Astrocyte (in vitro differentiated cells and primary cell): Measurements from ENCODE around the gene TPH2. TPM values are rescaled to one million over a fixed set of nuclear protein-coding genes. Genes with fewer than 3 reads are reported as not detected.

Experiments
- DNase-seq: peaks from one replicate; pipeline ENCODE4 v3.0.0-alpha.2; 2010; ENCODE audit warnings: low read depth
- FAIRE-seq: peaks from 2 replicates; lab custom pipeline; 2011; peaks lifted over from hg19 to GRCh38; lab: Jason Lieb, UNC
- H2AFZ ChIP-seq: 2 replicates; pipeline ENCODE4 v1.6.0; 2012; ENCODE audit warnings: low read depth, low read length, inconsistent platforms
- H3K27ac ChIP-seq: 2 replicates; pipeline ENCODE4 v1.5.1; 2011; ENCODE audit warnings: low read depth, low read length, inconsistent platforms
- H3K27me3 ChIP-seq: 2 replicates; pipeline ENCODE4 v1.6.0; 2011; ENCODE audit warnings: low read length, inconsistent platforms; ENCODE audit not compliant: insufficient read depth
- H3K36me3 ChIP-seq: 2 replicates; pipeline ENCODE4 v1.5.1; 2011; ENCODE audit warnings: low read length, inconsistent platforms; ENCODE audit not compliant: insufficient read depth
- H3K4me1 ChIP-seq: 2 replicates; pipeline ENCODE4 v1.5.1; 2011; ENCODE audit warnings: low read length, inconsistent platforms; ENCODE audit not compliant: insufficient read depth
- H3K4me2 ChIP-seq: 2 replicates; pipeline ENCODE4 v1.6.0; 2012; ENCODE audit warnings: low read length, inconsistent platforms
- H3K4me3 ChIP-seq: 2 replicates; pipeline ENCODE4 v1.5.1; 2011; ENCODE audit warnings: low read depth, mild to moderate bottlenecking, low read length, inconsistent platforms; ENCODE audit not compliant: insufficient read depth
- H3K79me2 ChIP-seq: 2 replicates; pipeline ENCODE4 v1.6.0; 2012; ENCODE audit warnings: mild to moderate bottlenecking, low read length, inconsistent platforms; ENCODE audit not compliant: insufficient read depth
- H3K9ac ChIP-seq: 2 replicates; pipeline ENCODE4 v1.6.0; 2012; ENCODE audit warnings: mild to moderate bottlenecking, low read length, inconsistent platforms
- H3K9me3 ChIP-seq: 2 replicates; pipeline ENCODE4 v1.5.1; 2012; ENCODE audit warnings: low read depth, mild to moderate bottlenecking, low read length, inconsistent platforms; ENCODE audit not compliant: insufficient read depth
- H4K20me1 ChIP-seq: 2 replicates; pipeline ENCODE4 v1.6.0; 2012; ENCODE audit warnings: low read length, inconsistent platforms; ENCODE audit not compliant: insufficient read depth
- H3K27ac Mint-ChIP-seq: one replicate; pipeline ENCODE4 v1.8.0; 2021; ENCODE audit warnings: mild to moderate bottlenecking, mixed read lengths; ENCODE audit not compliant: unreplicated experiment
- H3K27me3 Mint-ChIP-seq: one replicate; pipeline ENCODE4 v1.8.0; 2021; ENCODE audit warnings: low read depth, mixed read lengths; ENCODE audit not compliant: unreplicated experiment
- H3K36me3 Mint-ChIP-seq: one replicate; pipeline ENCODE4 v1.8.0; 2021; ENCODE audit warnings: low read depth, mixed read lengths; ENCODE audit not compliant: unreplicated experiment
- H3K4me1 Mint-ChIP-seq: one replicate; pipeline ENCODE4 v1.8.0; 2021; ENCODE audit warnings: low read depth, mixed read lengths; ENCODE audit not compliant: unreplicated experiment
- H3K4me3 Mint-ChIP-seq: one replicate; pipeline ENCODE4 v1.8.0; 2021; ENCODE audit warnings: mild to moderate bottlenecking, moderate library complexity, mixed read lengths; ENCODE audit not compliant: unreplicated experiment
- H3K9me3 Mint-ChIP-seq: one replicate; pipeline ENCODE4 v1.8.0; 2021; ENCODE audit warnings: mild to moderate bottlenecking, mixed read lengths; ENCODE audit not compliant: unreplicated experiment
- EZH2 ChIP-seq: IDR thresholded peaks from 2 replicates; pipeline ENCODE4 v1.6.1; 2012; ENCODE audit warnings: mild to moderate bottlenecking, low read length, inconsistent platforms; ENCODE audit not compliant: insufficient read depth
- total RNA-seq: library from RNA; stranded (reverse); gene quantifications from 2 replicates; pipeline ENCODE4 v1.2.1, GENCODE V29; 2021
- TF ChIP-seq, protein P1 (sequence below): IDR thresholded peaks from 2 replicates; pipeline ENCODE4 v1.5.1; 2011; ENCODE audit warnings: low read depth, mild to moderate bottlenecking, inconsistent platforms, low read length, moderate library complexity; ENCODE audit not compliant: insufficient read depth

TPH2 gene
- total RNA-seq, 1 donor from 2014 or later: 0.30 TPM

- H3K4me1 ChIP-seq: no peaks in the 10 kb centered on the region
- no peak overlapping the region for H2AFZ ChIP-seq
- H3K36me3 Mint-ChIP-seq: no peaks in the 10 kb centered on the region
- H3K4me2 ChIP-seq: no peak overlapping the region
- H3K9me3 ChIP-seq: no peaks in the 10 kb centered on the region
- TF ChIP-seq, protein P1, sequence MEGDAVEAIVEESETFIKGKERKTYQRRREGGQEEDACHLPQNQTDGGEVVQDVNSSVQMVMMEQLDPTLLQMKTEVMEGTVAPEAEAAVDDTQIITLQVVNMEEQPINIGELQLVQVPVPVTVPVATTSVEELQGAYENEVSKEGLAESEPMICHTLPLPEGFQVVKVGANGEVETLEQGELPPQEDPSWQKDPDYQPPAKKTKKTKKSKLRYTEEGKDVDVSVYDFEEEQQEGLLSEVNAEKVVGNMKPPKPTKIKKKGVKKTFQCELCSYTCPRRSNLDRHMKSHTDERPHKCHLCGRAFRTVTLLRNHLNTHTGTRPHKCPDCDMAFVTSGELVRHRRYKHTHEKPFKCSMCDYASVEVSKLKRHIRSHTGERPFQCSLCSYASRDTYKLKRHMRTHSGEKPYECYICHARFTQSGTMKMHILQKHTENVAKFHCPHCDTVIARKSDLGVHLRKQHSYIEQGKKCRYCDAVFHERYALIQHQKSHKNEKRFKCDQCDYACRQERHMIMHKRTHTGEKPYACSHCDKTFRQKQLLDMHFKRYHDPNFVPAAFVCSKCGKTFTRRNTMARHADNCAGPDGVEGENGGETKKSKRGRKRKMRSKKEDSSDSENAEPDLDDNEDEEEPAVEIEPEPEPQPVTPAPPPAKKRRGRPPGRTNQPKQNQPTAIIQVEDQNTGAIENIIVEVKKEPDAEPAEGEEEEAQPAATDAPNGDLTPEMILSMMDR: no peak
- TF ChIP-seq EZH2: no peak
- H3K4me3 ChIP-seq: no peak overlapping the region
- no peak overlapping the region for H3K27ac ChIP-seq
- DNase-seq: no peak
- no peaks in the 10 kb centered on the region for H3K27me3 ChIP-seq
- H3K9ac ChIP-seq: no peak overlapping the region
- no peak overlapping the region for H3K27ac Mint-ChIP-seq
- no peak for FAIRE-seq
- no peaks in the 10 kb centered on the region for H3K79me2 ChIP-seq
- H3K9me3 Mint-ChIP-seq: no peaks in the 10 kb centered on the region
- H3K4me1 Mint-ChIP-seq: peaks cover 4% of the 10 kb centered on the region
- no peaks in the 10 kb centered on the region for H3K36me3 ChIP-seq
- H3K27me3 Mint-ChIP-seq: no peaks in the 10 kb centered on the region
- no peaks in the 10 kb centered on the region for H4K20me1 ChIP-seq
- no peak overlapping the region for H3K4me3 Mint-ChIP-seq
These were observed 143.1 kb downstream of the TPH2 start for GRCh38 chr12:72081777-72082176.

Other genes starting within 250 kb of the TPH2 start
- gene RAB21, start 184.0 kb upstream of the TPH2 start, total RNA-seq: 87.6 and 88.5 TPM in 2 replicates
- gene TBC1D15, start 99.1 kb upstream of the TPH2 start, total RNA-seq: 26.5 and 28.4 TPM in 2 replicates